Skeletal muscle satellite cell (primary cell): Measurements from ENCODE around the gene ZNF574.

Source experiments
- H3K27me3 ChIP-seq: 2 replicates; pipeline ENCODE4 v1.7.0; 2013; ENCODE audit warnings: low read length; ENCODE audit not compliant: control insufficient read depth, insufficient read depth
- H3K36me3 ChIP-seq: 2 replicates; pipeline ENCODE4 v1.7.0; 2013; ENCODE audit warnings: mild to moderate bottlenecking, control low read depth, low read length; ENCODE audit not compliant: insufficient read depth
- H3K4me1 ChIP-seq: 2 replicates; pipeline ENCODE4 v1.7.0; 2013; ENCODE audit warnings: low read length; ENCODE audit not compliant: control insufficient read depth, insufficient read depth
- H3K4me2 ChIP-seq: 2 replicates; pipeline ENCODE4 v1.7.0; 2013; ENCODE audit warnings: mild to moderate bottlenecking, low read length
- H3K4me3 ChIP-seq: 2 replicates; pipeline ENCODE4 v1.7.0; 2013; ENCODE audit warnings: low read length
- H3K9ac ChIP-seq: 2 replicates; pipeline ENCODE4 v1.7.0; 2013; ENCODE audit warnings: mild to moderate bottlenecking, low read depth, low read length, moderate library complexity
- H3K9me3 ChIP-seq: replicated peaks from 2 replicates; pipeline ENCODE4 v1.7.0; 2013; ENCODE audit warnings: mild to moderate bottlenecking, control low read depth, low read length

Gene ZNF574

DNA sequence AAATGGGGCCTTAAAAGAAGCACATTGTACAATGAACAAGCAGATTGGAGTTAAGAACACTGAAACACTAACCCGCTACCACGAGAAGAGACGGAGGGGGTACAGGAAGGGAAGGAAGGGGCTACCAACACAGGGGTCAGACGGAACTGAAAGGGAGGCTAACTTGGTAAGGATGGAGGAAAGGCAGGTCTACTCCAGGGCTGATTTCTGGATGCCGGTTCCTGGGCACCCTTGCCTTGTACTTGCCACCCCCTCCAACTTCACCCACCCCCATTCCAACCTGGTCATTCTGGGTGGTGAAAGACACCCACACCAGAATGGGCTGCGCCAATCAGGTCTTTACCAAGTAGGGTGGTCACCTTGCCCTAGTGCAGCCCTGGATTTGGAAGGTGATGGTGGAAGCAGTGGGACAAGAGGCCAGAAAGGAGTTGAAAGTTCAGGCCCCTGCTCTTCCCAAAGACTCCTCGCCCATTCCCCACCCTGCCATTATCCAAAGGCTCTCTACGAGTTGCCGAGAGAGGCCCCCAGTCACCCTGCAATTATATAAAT is 10.3 kb downstream of the ZNF574 start:
- Histone ChIP-seq H3K9ac (no peak overlapping the region), H3K4me1 (peaks cover 16% of the 10 kb centered on the region), H3K9me3 (no peaks in the 10 kb centered on the region), H3K4me2 (no peak overlapping the region), H3K4me3 (no peak overlapping the region), H3K27me3 (no peaks in the 10 kb centered on the region), H3K36me3 (peaks cover 8% of the 10 kb centered on the region)

DNA sequence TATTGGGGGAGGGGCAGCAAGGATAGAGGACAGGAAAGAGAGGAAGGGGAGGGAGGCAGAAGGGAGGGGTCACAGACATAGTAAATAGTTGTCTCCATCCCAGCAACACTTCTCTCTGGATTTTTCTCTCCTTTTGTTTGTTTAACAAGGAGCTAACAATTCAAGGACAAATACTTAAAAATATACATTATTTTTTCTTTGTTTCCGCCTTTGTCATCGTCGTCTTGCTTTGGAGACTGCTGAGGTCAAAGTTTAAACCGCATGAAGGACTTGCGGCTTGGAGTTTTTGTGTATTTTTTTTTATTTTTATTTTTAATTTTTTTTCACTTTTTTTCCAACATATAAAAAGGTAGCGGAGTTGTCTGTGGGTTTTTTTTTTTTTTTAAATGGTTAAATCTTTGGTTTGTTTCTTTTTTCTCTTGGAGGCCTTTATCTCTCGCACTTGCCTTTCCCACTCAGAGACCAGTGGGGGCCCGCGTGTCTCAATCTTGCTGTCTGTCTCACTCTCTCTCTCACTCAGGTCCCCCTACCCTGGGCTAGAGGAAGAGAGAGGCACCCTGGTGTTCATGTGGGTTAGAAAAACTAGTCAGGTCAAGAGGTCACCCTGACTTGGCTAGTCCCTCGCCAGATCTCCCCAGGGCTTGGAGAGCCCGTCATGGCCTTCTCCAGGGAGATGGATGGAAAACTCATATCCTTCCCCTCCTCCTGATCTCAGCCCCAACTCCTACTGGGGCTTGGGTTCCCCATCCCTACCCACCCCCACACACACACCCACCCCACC is 11.0 kb downstream of the ZNF574 start:
- Histone ChIP-seq H3K9me3 (no peaks in the 10 kb centered on the region), H3K4me2 (no peak overlapping the region), H3K4me3 (no peak overlapping the region), H3K4me1 (peaks cover 20% of the 10 kb centered on the region), H3K27me3 (no peaks in the 10 kb centered on the region), H3K9ac (no peak overlapping the region), H3K36me3 (peaks cover 3% of the 10 kb centered on the region)

DNA sequence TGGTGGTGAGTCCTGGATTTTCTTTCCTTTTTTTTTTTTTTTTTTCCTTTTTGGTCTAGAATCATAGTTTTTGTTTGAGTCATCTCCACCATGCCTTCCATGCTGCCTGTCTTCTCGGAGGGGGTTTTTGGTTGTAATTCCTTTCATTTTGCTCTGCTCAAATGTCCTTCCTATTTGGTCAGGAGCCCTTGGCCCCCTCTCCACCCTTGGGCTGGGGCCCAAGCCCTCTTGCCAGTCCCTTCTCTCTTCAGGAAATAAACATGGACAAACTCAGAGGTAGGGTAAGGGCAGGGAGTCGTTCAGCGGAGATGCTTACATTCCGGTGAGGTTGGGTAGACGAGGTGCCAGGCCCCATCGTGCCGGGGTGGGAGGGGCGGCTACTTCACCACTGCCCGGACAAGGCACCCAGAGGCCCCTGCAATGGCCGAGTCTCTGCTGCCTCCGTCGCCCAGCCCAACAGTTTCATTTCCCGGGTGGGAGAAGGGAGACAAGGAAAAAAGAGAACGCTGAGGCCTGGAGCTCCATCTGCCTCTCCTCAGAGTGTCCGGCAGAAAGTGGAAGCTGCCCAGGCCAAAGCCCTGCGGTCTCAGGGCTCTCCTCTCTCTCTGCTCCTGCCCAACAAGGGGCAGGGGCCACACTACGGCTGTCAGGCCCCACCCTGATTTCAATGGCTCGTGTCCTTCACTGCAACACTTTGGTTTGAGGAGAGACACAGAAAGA is 12.7 kb downstream of the ZNF574 start:
- Histone ChIP-seq H3K9ac (peak overlapping the region; percentile 61), H3K4me3 (peak overlapping the region; percentile 58), H3K4me2 (peak overlapping the region; percentile 68), H3K9me3 (no peaks in the 10 kb centered on the region), H3K27me3 (no peaks in the 10 kb centered on the region), H3K4me1 (peaks cover 20% of the 10 kb centered on the region), H3K36me3 (no peaks in the 10 kb centered on the region)

DNA sequence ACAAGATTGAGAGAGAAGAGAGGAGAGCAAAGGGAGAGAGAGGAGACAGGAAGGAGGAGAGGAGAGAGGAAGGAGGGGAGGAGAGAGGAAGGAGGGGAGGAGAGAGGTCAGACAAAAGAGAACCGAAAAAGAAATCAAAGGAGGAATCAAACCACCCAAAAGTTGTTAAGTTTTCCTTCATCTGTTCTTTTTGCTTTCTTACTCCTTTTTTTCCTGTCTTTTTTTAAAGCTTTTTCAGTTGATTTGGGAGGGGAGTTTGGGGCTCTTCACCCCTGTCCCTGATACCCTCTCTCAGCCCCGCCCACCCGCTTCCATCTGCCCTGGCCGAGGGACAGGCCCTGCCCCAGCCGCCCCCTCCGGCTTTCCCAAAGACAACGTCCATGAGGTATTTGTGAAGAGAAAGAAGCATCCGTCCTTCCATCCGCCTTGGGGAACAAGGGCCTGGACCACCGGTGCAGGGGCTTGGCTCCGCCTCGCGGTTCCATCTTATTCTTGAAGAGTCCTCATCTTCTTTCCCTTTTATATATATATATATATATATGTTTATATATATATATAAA is 13.3 kb downstream of the ZNF574 start:
- peak overlapping the region; percentile 61 for H3K9ac ChIP-seq
- peaks cover 20% of the 10 kb centered on the region for H3K4me1 ChIP-seq
- no peaks in the 10 kb centered on the region for H3K9me3 ChIP-seq

DNA sequence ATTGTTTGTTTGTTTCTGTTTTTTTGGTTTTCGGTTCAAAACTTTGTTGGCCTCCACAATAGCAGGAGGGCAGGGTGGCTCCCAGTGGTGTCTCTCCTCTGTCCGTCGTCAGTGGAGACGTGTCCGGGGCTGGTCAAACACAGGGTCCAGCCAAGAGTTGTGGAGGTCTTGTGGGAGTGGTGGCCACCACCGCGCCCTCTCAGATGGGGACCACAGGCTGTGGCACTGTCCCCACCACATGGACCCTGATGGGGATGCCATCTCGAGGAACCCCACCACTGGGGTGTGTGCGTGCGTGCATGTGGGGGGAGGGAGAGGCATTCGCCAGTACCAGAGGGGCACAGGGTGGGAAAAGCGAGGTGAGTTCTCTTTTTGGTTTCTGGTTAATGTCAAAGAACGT is 13.8 kb downstream of the ZNF574 start:
- no peak overlapping the region for H3K4me3 ChIP-seq
- H3K4me2 ChIP-seq = no peak overlapping the region
- H3K9ac ChIP-seq = no peak overlapping the region
- H3K36me3 ChIP-seq = no peaks in the 10 kb centered on the region
- H3K27me3 ChIP-seq = no peaks in the 10 kb centered on the region
- no peaks in the 10 kb centered on the region for H3K9me3 ChIP-seq
- peaks cover 20% of the 10 kb centered on the region for H3K4me1 ChIP-seq

More for the DNA sequence above, 13.3 kb downstream of the ZNF574 start:
- Histone ChIP-seq H3K36me3 (no peaks in the 10 kb centered on the region), H3K4me3 (peak overlapping the region; percentile 58), H3K4me2 (peak overlapping the region; percentile 68), H3K27me3 (no peaks in the 10 kb centered on the region)

DNA sequence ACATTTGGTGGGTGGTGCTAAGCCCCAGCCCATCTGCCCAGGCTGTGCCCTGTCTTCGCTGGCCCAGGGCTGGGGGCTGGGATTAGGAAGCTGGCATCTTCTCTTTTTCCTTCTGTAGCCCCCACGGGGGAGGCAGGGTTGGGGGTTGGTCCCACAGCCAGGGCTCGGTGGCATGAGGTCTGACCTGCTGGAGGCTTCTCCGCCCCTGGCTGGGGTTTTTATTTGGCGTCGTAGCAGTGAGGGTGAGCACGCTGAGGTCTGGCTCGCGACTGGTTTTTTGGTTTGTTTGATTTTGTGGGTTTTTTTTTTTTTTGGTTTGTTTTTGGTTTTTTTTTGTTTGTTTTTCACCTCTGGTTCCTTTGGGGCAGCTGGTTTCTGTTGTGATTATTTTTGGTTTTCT is 14.7 kb downstream of the ZNF574 start:
- H3K27me3 ChIP-seq = peaks cover 2% of the 10 kb centered on the region
- H3K36me3 ChIP-seq = no peaks in the 10 kb centered on the region
- H3K9me3 ChIP-seq = no peaks in the 10 kb centered on the region
- no peak overlapping the region for H3K4me3 ChIP-seq
- peaks cover 20% of the 10 kb centered on the region for H3K4me1 ChIP-seq
- H3K9ac ChIP-seq = no peak overlapping the region
- H3K4me2 ChIP-seq = no peak overlapping the region

DNA sequence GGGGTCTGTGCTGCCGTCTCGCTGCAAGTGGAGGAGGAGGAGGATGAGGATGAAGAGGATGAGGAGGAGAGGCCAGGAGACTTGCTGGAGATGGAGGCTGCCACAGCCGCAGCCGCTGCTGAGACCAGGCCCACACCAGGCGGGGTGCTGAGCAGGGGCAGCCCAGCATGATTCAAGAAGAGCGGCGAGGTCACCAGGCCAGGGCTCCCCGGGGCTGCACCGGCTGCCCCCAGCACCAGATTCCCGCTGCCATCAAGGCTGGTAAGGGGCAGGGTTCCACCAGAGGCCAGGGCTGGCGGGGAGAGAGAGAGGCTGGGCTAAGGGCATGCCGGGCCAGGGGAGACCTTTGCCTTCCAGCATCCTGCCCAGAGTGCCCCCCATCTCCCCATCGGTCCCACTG is 15.3 kb downstream of the ZNF574 start:
- Histone ChIP-seq H3K4me1 (peaks cover 20% of the 10 kb centered on the region), H3K9me3 (no peaks in the 10 kb centered on the region), H3K27me3 (peaks cover 8% of the 10 kb centered on the region), H3K4me3 (no peak overlapping the region), H3K4me2 (no peak overlapping the region), H3K9ac (no peak overlapping the region), H3K36me3 (no peaks in the 10 kb centered on the region)

DNA sequence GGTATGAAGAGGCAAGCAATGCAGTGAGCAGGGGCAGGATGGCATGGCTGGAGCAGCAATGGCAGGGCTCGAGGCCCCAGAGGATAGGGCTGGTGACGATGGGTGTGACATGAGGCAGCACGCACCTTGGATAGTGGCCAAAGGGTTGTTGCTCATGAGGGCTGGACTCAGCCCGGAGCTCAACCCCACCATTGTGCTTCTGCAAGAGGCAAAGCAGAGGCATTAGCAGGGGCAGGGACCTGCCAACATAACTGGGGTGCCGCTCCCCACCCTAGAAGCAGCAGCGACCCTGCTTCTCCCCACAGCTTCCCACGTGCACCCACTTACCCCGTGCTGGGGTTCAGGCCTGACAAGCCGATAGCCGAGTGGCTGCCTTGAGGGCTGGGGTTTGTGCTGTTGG is 15.8 kb downstream of the ZNF574 start:
- Histone ChIP-seq H3K36me3 (no peaks in the 10 kb centered on the region), H3K4me3 (no peak overlapping the region), H3K4me1 (peaks cover 20% of the 10 kb centered on the region), H3K9ac (no peak overlapping the region), H3K4me2 (no peak overlapping the region), H3K9me3 (no peaks in the 10 kb centered on the region), H3K27me3 (peaks cover 13% of the 10 kb centered on the region)

DNA sequence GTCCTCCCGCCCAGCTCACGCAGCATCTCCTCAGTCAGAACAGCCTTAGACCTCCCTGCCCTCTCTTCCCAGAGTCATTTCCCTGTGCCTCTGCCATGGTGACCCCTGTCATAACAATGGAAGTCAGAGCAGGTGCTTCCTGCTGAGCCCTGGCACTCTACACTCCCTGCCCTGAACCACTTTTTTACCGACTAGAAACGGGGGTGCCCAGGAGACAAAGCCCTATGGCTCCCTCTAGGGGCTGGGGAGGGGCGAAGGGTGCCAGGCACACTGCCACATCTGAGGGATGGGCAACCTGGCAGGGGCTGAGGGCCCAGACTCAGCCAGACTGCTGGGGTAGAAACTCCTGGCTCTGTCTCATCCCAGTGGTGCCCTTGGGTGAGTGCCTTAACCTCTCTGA is 16.4 kb downstream of the ZNF574 start:
- Histone ChIP-seq H3K4me2 (no peak overlapping the region), H3K4me3 (no peak overlapping the region), H3K9me3 (no peaks in the 10 kb centered on the region), H3K4me1 (peaks cover 20% of the 10 kb centered on the region), H3K36me3 (no peaks in the 10 kb centered on the region), H3K9ac (no peak overlapping the region), H3K27me3 (peaks cover 13% of the 10 kb centered on the region)

DNA sequence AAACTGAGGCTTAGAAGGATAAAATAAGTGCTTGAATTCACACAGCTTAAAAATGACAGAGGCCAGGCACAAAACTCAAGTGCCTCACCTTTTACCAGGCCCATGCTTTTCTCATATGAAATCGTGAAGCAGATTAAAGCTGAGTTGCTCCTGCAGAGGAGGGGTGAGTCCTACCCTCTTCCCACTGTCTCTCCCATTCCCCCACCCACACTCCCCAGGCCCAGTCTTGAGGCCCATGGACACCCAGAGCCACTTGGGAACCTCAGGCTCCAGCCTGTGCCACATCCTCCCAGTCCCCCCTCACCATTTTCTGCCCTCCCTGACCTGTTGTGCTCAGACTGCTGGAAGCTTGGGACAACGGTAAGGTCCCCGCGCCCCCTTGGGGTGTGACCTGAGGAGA is 17.5 kb downstream of the ZNF574 start:
- peaks cover 13% of the 10 kb centered on the region for H3K27me3 ChIP-seq

DNA sequence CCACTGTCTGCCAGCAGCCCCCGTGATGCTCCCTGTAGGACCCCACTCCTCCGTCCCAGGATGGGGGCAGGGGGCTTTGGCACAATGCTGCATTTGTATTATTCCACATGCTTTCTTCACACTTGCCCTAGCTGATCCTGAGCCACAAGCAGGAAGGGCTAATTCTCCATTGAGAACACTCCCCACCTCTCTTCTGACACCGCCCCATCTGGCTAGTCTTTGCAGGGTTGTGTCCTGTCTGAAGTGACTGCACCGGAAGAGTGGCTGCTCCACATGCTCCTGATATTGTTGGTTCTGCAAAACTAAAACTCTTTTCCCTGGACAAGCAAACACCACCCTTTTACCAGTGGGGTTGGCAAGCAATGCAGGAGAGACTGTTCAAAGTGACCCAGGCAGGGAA is 18.0 kb downstream of the ZNF574 start:
- Histone ChIP-seq H3K4me1 (peaks cover 9% of the 10 kb centered on the region), H3K27me3 (peaks cover 13% of the 10 kb centered on the region), H3K9me3 (no peaks in the 10 kb centered on the region), H3K9ac (no peak overlapping the region), H3K4me2 (no peak overlapping the region), H3K36me3 (no peaks in the 10 kb centered on the region), H3K4me3 (no peak overlapping the region)

More for the DNA sequence above, 17.5 kb downstream of the ZNF574 start:
- Histone ChIP-seq H3K36me3 (no peaks in the 10 kb centered on the region), H3K4me3 (no peak overlapping the region), H3K4me2 (no peak overlapping the region), H3K9ac (no peak overlapping the region), H3K9me3 (no peaks in the 10 kb centered on the region), H3K4me1 (peaks cover 13% of the 10 kb centered on the region)
